GM18498 (cell line): ENCODE measurements around the gene BPIFB3.

Experiments
- ATAC-seq: cut with Tn5 transposase; IDR thresholded peaks from one replicate; pipeline ENCODE4 v1.9.1; 2021; ENCODE audit warnings: mild to moderate bottlenecking, moderate library complexity; ENCODE audit not compliant: unreplicated experiment

BPIFB3 gene

DNA sequence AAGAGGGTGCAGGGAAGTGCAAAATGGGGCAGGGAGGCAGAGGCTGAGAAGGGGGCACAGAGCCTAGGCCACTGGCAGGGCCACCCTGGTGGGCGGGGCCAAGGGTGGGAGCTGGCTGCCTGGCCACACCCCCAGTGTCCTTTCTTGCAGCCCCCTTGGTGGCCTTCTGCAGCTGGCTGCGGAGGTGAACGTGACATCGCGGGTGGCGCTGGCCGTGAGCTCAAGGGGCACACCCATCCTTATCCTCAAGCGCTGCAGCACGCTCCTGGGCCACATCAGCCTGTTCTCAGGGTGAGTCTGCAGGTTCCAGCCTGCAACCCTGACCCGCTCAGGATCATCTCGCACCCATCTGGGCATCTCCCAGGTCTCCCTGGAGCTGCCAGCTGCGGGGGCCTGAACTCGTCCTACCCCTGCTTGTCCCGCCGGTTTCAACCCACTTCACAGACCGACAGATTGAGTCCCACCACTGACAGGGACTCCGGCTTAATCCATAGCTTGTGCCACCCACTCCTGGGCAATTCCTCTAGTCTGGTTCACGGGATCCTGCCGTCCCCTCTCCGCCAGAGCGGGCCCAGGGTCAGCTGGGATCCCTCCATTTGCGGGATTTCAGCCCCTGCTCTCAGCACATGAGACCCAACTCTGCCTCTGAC, 6.2 kb downstream of the BPIFB3 start:
- ATAC-seq: no peak

DNA sequence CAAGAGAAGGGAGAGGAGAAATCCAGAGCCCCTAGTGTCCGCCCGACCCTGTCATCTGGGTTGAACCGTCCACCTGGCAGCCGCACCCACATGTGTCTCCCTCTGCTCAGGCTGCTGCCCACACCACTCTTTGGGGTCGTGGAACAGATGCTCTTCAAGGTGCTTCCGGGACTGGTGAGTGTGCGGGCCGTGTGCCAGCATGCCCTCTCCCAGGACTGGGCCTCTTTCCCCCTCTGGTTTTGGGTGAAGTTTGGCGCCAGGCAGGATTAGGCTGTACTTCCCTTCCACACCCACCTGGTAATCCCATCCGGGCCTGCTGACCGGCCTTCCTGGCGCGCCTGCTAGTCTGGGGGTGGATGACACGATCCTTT, 7.9 kb downstream of the BPIFB3 start:
- ATAC-seq: no peak

DNA sequence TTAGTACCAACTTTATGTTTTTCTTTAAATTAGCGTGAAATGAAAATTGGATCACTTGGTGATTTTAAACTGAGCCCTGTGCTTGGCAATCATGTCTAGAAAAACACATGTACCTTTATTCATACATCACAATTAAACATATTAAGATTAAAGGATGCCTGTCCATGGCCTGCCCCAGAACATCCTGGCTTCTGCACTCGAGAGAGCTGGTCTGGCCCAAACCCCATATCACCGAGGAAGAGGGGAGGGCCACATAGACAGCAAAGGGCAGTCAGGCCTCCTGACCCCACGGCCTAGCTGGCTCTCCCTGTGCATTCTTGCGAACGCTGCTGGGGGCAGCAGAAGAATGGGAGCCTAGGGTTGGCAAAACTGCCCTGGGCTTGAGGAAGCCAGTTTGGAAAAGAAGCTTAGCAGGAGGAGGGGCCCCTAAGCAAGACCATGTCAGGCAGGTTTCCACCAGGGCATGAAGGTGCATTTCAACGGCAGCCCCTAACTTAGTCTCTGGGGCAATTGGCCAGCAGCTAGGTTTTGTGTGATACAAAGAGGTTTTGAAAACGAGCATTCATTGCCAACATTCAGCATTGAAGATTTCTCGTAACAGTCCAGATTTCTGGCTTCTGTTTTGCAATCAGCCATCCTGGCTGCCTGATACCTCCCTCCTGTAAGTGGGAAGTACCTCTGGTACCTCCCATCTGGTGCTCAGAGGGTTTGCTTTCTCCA, 8.6 kb downstream of the BPIFB3 start:
- ATAC-seq: no peak

DNA sequence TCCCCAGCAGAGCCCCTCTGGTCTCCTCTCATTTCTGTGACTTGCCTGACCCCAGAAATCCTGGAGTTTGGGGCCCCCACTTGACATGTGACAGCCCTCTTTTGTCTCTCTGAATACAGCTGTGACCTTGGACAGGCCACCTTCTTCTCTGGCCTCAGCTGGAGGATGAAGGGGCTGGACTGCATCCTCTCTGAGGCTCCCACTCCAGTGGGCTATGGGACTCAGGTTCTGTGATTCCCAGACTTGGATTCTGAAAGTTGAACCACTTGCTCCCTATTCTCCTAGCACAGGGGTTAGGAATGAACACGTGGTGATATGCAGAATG, 9.1 kb downstream of the BPIFB3 start:
- no peak for ATAC-seq

DNA sequence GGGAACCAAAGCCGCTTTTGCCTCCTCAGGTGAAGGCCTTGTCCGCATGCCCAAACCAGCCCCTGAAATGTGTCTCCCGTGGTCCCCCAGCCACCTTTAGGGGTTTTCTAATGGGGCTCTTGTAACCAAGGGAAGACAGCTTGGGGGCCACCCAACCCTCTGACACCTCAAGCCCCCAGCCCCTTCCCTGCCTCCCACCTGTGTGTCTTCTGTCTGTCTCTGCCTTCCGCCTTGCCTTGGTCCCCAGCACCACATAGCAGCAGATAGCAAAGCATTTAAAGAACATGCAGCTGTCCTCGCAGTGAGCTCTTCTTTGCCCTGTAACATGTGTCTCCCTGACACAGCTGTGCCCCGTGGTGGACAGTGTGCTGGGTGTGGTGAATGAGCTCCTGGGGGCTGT, 9.6 kb downstream of the BPIFB3 start:
- no peak for ATAC-seq

DNA sequence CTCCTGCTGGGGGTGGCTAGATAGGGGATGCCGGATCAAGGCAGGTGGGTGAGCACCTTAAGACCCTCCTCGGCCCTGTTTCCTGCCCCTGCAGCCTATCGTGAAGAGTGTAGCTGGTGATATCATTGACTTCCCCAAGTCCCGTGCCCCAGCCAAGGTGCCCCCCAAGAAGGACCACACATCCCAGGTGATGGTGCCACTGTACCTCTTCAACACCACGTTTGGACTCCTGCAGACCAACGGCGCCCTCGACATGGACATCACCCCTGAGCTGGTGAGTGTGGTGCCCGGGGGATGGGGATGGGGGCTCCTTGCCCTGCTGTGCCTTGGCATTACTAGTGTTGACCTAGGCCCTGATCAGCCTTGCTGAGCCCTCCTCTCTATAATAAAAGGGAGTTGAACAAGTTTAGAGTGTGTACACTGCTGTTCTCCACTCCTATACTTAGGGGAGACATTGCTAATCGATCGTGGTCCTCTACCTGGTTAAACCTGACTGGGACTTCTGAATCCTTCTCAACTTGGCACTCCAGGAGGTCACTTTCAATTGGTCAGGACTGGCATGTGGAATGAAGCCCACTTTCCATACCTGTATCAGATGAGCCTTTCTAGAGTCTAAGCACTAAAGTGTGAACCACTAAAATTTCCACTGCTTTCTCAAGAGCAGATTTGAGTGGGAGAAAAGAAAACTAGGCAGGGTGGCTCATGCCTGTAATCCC, 11.0 kb downstream of the BPIFB3 start:
- ATAC-seq: no peak

DNA sequence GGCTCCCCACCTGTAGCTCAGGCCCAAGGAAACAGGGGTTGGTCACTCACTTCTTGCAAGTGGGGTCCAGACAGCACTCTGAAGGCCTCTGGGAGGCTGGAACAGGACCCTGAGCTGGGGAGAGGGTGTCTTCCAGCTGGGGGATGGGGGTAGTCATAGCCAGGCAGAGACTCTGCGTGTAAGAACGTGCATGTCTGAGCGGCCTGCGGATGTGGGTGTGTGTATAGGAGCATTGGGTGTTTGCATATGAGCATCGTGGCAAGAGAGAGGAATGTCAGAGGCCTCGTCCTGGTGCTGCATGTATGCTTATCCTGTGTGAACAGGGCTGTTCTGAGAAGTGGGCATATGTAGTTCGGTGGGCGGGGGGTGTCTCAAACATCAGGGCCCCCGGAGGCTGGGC, 12.1 kb downstream of the BPIFB3 start:
- no peak for ATAC-seq

DNA sequence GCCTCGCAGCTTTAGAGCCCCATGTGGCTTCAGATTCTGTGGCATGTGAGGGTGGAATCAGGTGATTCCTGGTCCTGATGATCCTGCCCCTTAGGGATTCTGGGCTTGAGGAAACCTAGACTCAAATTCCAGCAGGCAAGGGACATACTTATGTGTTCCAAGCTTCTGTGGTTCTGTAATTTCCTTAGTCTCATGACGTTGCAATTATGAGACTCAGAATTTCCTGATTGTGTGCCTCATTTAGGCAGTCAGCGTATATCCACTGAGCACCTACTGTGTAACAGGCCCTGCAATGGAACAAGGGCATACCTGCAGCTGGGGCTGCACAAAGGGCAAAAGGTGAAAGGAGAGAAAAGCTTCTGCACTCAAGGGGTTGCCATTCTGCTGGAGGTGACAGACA, 14.1 kb downstream of the BPIFB3 start:
- no peak for ATAC-seq

DNA sequence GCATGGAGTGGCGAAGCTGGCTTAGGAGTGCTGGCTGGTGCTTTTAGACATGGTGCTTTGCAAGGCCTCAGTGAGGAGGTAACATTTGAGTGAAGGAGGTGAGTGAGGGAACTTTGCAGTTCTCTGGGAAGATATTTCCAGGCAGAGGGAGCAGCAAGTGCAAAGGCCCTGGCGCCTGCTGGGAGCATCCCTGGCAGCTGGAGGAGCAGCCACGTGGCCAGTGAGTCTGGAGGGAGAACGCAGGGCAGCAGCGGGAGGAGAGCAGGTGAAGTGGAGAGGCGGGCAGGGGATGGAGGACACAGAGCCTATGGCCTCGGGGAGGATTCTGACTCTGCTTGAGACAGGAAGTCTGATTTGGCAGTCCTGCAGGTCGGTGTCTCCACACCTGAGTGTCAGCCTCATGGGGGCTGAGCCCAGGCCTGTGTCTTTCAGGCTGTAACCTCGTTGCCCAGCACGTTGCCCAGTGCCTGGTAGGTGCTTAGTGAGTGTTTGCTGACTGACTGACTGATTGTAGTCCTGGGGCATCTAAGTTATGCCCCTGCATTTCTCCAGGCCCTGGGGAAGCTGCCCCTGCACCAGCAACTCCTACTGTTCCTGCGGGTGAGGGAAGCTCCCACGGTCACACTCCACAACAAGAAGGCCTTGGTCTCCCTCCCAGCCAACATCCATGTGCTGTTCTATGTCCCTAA, 14.7 kb downstream of the BPIFB3 start:
- ATAC-seq: no peak

DNA sequence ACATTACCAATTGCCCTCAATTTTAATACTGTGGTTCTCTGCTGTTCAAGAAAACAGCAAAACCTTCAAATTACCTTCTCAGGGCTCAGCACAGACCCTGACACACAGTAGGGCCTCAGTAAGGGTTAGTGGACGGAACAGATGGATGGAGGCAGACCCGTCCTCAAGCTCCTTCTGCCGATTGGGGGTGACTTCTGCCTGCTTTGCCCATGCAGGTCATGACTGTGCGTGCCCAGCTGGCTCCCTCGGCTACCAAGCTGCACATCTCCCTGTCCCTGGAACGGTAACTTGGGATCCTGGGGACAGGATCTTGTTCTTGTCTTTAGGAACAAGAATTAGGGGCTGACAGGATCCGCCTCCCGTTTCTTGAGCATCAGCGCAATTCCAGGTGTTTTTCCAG, 16.0 kb downstream of the BPIFB3 start:
- ATAC-seq: no peak

DNA sequence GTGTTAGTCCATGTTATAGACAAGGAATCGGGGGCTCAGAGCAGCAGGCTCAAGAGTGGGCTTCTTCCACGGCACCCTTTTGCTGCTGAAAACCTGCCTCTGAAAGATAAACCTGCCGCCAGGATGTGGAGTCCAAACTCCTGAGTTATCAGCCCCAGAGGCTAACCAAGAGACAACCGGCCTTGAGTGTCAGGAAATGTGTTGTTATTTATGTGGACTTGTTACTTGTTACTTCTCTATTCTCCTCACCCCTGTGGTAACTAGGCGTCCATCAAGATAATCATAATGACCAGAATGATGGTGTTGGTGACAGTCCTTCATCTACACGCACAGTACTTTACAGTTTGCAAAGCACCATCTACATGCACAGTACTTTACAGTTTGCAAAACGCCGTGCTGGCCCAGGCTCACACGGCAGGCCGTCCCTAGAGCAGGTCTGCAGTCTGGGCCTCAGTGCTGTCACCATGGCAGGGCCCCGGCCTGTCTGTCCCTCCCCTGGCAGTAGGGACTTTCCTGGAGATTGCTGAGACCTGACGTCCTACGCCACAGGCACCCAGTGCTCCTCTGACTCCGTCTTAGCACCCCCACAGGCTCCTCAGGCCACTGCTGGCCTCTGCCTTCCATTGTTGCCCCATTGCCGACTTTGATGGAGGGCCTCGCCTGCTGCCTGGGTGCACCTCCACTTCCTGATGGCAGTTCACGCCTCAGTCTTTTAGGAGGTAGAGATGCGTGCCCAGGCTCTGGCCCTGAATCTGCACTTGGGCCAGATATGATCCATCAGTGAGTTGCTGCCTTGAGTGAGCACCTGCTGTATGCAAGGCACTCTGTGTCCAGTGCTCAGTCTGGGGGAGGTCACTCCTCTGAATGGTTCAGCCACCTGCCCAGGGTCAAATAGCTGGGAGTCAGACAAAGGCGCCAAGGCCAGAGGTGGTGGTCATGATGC, 16.7 kb downstream of the BPIFB3 start:
- no peak for ATAC-seq

DNA sequence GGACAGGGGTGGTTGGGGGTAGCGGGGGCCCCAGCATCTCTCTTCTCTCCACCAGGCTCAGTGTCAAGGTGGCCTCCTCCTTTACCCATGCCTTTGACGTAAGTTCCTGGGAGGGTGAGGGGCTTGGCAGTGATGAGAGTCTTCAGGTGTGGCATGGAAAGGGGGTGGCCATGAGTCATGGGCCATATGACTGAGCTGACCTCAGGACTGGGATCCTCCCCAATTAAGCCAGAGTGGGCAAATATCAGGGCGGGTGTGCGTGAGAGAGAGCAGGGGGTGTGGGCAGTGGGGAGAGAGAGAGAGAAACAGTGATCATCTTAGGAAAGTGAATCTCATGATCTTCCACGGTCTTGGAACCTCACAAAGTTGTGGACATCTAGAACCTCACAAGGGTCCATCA, 17.5 kb downstream of the BPIFB3 start:
- ATAC-seq: no peak

DNA sequence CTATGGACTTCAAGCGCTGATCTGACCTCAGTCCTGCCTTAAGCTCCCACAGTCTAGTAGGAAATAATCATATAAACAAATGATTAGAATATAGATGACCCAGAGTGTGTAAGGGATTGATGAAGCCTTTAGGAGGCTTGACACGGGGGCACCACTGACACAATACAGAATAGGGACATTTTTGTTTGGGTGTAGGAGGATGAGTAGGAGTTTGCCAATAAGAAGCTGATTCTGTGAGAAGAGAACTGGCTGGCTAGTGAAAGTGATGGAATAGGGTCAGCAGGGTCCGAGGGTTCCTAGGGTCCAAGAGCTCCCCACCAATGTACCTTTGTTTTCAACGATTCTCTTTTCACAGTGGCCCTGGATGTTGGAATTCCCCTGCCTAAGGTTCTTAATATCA, 18.7 kb downstream of the BPIFB3 start:
- ATAC-seq: no peak

DNA sequence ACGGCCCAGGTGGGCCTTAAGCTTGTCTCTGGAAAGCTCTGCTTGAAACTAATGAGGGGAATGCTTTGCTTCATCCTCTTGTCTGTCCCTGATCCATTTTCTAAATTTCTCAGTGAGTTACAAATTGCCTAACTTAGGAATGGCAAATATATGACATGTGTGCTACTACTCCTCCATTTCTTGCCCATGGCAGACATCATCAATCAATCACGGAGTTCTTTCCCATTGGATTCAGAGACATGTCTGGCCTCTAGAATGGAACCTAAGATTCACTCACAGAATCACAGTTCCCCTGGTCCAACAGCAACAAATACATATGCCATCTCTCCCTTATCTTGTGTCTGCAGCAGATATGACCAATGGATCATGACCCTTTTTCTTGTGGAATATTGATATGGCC, 19.1 kb downstream of the BPIFB3 start:
- ATAC-seq: no peak

DNA sequence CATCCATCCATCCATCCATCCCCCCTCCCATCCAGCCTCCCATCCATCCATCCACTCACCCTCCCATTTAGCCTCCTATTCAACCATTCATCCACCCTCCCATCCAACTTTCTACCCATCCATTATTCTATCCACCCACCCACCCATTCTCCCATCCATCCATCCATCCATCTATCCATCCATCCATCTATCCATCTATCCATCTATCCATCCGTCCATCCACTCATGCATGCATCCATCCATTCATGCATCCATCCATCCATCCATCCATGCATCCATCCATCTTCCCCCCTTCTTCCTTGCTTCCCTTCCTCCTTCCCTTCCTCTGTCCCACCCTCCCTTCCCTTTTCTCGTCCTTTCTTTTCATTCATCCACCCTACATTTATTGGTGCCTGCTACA, 21.0 kb downstream of the BPIFB3 start:
- no peak for ATAC-seq

DNA sequence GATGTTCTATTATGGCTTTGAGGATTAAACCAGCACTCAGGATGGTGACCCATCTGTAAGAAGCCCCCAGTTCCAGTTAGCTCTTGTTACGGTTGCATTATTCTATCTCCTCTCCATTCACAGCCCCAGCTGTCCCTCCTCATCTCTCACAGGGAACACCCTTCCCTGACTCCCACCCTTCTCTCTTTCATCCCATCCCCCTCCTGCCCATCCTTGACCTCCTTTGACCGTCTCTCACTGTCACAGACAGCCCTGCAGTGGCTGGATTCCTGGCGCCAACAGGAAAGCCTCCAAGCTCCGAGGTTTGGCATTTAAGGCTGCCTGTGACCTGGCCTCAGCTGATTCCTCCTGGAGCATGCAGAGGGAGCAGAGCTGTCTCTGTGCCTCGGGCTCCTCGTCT, 21.6 kb downstream of the BPIFB3 start:
- ATAC-seq: no peak

DNA sequence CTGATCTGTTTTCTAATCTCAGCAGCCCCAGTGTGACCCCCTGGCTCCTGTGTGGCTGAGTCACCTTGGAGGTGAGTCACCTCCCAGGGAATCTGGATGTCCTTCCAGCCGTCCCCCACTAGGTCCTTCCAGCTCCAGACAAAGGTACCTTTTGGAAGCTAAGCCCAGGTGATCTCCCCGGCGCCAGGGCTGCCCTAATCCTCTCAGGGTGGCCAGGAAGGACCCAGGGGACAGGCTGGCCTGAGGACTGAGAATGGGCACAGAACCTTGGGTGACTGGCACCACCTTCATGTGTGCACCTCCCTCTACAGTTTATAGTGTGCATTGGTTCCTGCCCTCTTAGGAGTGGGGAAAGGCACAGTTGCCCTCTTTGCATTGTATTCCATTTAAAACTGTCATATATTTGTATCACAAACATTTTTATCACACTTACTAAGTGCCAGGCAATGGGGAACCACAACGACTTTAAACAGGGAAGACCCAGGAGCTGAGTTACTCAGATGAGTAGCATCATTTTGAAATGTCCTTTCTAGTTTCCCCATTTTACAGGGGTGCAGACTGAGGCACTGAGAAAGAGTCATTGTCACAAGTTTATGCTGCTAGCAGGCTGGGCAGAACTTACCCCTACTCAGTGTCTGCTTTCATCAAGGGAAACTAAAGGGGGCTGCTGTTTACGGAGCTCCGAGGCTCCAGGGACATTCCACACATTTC, 23.1 kb downstream of the BPIFB3 start:
- ATAC-seq: no peak

DNA sequence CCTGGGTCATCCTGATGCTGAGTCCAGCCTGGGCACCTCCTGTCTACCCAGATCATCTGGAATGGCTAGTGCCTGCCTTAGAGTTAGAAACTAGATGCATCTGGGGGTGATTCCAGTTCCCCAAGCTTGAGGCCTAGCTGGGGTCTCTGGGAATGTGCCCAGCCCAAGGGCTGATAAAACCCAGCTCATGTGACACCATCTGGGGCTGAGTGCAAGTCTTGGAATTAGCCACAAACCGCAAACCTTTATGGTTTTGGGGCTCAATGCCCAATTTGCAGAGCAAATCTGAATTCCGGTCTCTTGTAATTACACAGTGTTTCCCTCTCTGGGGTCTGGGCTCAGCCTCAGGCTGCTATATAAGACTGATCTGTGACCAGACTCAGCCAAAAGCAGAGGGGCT, 25.6 kb downstream of the BPIFB3 start, which contains the start of gene BPIFB4:
Gene BPIFB4, plus strand, starts transcription at position 385 of the 400 bp plus-strand sequence. CDS start 1,884 bp downstream, outside the sequence.
- ATAC-seq: no peak

DNA sequence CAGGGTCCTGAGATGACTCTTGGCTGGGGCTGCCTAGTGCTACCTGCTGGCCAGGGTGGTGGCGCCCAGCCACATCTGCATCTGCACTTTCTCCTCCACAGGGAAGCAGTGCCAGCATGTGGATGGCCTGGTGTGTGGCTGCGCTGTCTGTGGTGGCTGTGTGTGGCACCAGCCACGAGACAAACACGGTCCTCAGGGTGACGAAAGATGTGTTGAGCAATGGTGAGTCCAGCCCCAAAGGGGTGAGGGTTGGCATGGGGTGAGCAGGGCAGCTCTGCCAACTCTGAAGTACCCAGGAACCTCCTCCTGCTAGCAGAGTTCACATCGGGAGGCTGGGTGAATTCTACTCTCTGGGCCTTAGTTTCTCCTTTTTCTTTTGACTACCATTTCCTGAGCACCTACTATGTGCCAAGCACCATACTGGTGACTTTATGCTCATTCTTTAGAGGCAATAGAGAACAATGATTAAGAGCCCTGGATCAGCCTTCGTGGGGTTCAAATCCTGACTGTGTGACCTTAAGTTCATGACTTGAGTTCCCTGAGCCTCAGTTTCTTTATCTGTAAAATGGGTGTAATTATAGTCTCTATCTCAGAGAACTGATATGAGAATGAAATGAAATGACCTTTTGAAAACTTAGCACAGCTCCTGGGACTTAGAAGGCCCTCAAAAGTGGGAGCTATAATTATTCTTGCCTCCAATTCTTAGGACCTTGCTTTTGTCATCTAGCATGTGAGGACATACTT, 27.9 kb downstream of the BPIFB3 start:
- no peak for ATAC-seq
